GM23248 (cell line): ENCODE data around the gene R3HDM2.

ENCODE experiments used
- EZH2 ChIP-seq: fragments of 200-600 bp; sonication (generic); IDR thresholded peaks from 2 replicates; pipeline ENCODE4 v1.6.1; 2018; ENCODE audit warnings: antibody characterized with exemption, mild to moderate bottlenecking; ENCODE audit not compliant: insufficient read depth, poor library complexity, severe bottlenecking
- EZH2phosphoT487 ChIP-seq: fragments of 200-600 bp; sonication (generic); IDR thresholded peaks from 2 replicates; pipeline ENCODE4 v1.6.1; 2018; ENCODE audit warnings: antibody characterized with exemption, moderate library complexity, mild to moderate bottlenecking, low read depth; ENCODE audit not compliant: insufficient read depth

- TF ChIP-seq EZH2 (no peak), EZH2phosphoT487 (no peak)
Observed at GRCh38 chr12:57470970-57471656, 40.3 kb upstream of the R3HDM2 start.
